IPS DF 6.9 (cell line): Measurements from ENCODE around the gene STIMATE.

Source experiments
- DNase-seq: peaks from one replicate; pipeline ENCODE4 v3.0.0-alpha.2; 2013; ENCODE audit warnings: low read depth, low spot score
- H3K27ac ChIP-seq: one replicate; pipeline ENCODE4 v1.5.1; 2013; ENCODE audit warnings: low read length, control low read depth
- H3K27me3 ChIP-seq: 2 replicates; pipeline ENCODE4 v1.6.1; 2013; ENCODE audit warnings: mild to moderate bottlenecking, low read length; ENCODE audit not compliant: control insufficient read depth, insufficient read depth
- H3K36me3 ChIP-seq: 2 replicates; pipeline ENCODE4 v1.6.1; 2013; ENCODE audit warnings: low read length; ENCODE audit not compliant: control insufficient read depth, insufficient read depth
- H3K4me1 ChIP-seq: 2 replicates; pipeline ENCODE4 v1.6.1; 2013; ENCODE audit warnings: low read length; ENCODE audit not compliant: control insufficient read depth, insufficient read depth
- H3K4me3 ChIP-seq: 2 replicates; pipeline ENCODE4 v1.5.1; 2013; ENCODE audit warnings: mild to moderate bottlenecking, low read length
- H3K9me3 ChIP-seq: 2 replicates; pipeline ENCODE4 v1.6.1; 2013; ENCODE audit warnings: low read length, inconsistent platforms; ENCODE audit not compliant: control insufficient read depth, insufficient read depth
- WGBS: extraction: QIAGEN DNeasy Blood & Tissue Kit; methylation state at CpG from one replicate; pipeline ENCODE4 v1.1.7; 2013; ENCODE audit warnings: mixed read lengths, missing lambda C conversion rate; ENCODE audit not compliant: insufficient read length, insufficient coverage; 5-methylcytosine and 5-hydroxymethylcytosine counted together

STIMATE gene

GRCh38 chr3:52849656-52850055 is 47.7 kb downstream of the STIMATE start:
- Histone ChIP-seq H3K36me3 (peaks cover 6% of the 10 kb centered on the region; the same call in 1 of the 2 replicates), H3K9me3 (no peaks in the 10 kb centered on the region), H3K27me3 (no peaks in the 10 kb centered on the region), H3K4me3 (no peak overlapping the region), H3K27ac (no peak overlapping the region), H3K4me1 (no peaks in the 10 kb centered on the region)
- WGBS = no CpG with 5 or more reads among the region's 15 CpGs
- DNase-seq = no peak

GRCh38 chr3:52848617-52849016 is 48.7 kb downstream of the STIMATE start:
- H3K36me3 ChIP-seq = peaks cover 6% of the 10 kb centered on the region; the same call in 1 of the 2 replicates
- H3K9me3 ChIP-seq = no peaks in the 10 kb centered on the region
- H3K27ac ChIP-seq = no peak overlapping the region
- no peak overlapping the region for H3K4me3 ChIP-seq
- H3K27me3 ChIP-seq = no peaks in the 10 kb centered on the region
- H3K4me1 ChIP-seq = no peaks in the 10 kb centered on the region
- WGBS = no CpG with 5 or more reads among the region's 7 CpGs
- no peak for DNase-seq

GRCh38 chr3:52847726-52848125 is 49.6 kb downstream of the STIMATE start:
- H3K4me3 ChIP-seq = no peak overlapping the region
- H3K36me3 ChIP-seq = peaks cover 6% of the 10 kb centered on the region; the same call in 1 of the 2 replicates
- DNase-seq = no peak
- H3K27me3 ChIP-seq = no peaks in the 10 kb centered on the region
- no peaks in the 10 kb centered on the region for H3K4me1 ChIP-seq
- WGBS = no CpG with 5 or more reads among the region's 7 CpGs
- no peak overlapping the region for H3K27ac ChIP-seq
- H3K9me3 ChIP-seq = no peaks in the 10 kb centered on the region

GRCh38 chr3:52847241-52847640 is 50.1 kb downstream of the STIMATE start:
- H3K4me3 ChIP-seq = no peak overlapping the region
- no peaks in the 10 kb centered on the region for H3K4me1 ChIP-seq
- peaks cover 3% of the 10 kb centered on the region; the same call in 1 of the 2 replicates for H3K36me3 ChIP-seq
- no peak overlapping the region for H3K27ac ChIP-seq
- no peaks in the 10 kb centered on the region for H3K27me3 ChIP-seq
- no CpG with 5 or more reads among the region's 6 CpGs for WGBS
- H3K9me3 ChIP-seq = no peaks in the 10 kb centered on the region
- no peak for DNase-seq

DNA sequence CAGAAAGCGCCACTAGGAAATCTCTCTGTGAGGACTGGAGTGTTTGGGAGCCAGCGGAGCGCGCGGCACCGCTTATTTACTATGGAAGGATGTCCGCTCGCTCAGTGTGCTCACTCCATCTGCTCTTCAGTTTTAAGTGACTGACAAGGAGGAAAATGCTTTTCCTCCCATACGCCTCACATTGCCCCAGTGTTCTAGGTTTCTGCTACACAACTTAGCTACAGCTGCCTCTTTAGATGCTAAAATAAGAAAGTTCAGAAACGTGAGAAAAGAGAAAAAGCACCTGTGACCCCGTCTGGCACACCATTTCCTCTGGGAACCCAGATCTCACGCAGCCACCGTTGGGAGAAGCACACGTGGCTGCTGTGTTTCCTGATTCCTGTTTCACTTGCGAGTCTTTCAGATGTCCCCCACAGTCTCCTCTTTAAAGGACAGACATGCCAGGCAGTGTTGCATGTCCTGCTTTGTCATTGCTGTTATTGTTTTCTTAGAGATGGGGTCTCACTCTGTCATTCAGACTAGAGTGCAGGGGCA is 50.8 kb downstream of the STIMATE start:
- no peak overlapping the region for H3K27ac ChIP-seq

DNA sequence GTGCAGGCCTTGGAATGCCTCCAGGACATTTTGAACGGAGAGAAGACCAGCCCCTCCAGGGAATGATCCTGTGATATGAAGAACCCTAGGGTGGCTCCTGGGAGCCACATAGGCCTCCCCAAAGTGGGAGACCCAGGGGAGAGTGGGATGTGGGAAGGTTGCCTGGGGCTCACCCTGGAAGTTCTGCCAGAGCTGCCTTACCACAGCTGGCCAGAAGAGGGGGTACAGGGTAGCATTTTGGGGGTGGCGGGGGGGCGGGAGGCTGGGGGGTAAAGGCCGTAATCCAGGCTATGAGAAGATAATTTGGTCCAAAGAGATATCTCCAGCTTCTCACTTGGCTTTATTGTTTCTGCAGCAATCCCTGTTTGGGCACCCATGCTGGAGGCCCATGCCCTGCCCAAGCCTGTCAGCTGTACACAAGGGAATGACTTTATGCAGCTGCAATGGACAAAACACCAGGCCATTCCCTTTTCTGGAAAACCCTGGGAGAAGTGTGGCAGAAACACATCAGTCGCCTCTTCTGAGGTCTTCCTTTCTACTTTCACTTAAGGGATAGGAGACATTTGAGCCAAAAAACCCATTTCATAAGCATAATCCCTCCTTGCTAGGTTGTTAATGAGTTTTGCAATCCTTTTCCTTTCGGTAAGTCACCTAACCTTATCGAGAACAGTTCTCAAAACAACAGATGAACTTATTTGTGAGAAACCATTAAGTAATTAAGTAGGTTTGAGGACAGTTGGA is 51.5 kb downstream of the STIMATE start:
- H3K36me3 ChIP-seq = peaks cover 3% of the 10 kb centered on the region; the same call in 1 of the 2 replicates
- no CpG with 5 or more reads among the region's 7 CpGs for WGBS

More for the DNA sequence above, 50.8 kb downstream of the STIMATE start:
- H3K4me3 ChIP-seq = no peak overlapping the region
- no peak for DNase-seq
- no peaks in the 10 kb centered on the region for H3K9me3 ChIP-seq
- WGBS = no CpG with 5 or more reads among the region's 15 CpGs
- H3K4me1 ChIP-seq = no peaks in the 10 kb centered on the region
- peaks cover 3% of the 10 kb centered on the region; the same call in 1 of the 2 replicates for H3K36me3 ChIP-seq
- no peaks in the 10 kb centered on the region for H3K27me3 ChIP-seq

GRCh38 chr3:52845157-52845556 is 52.2 kb downstream of the STIMATE start:
- no CpG with 5 or more reads among the region's 6 CpGs for WGBS
- Histone ChIP-seq H3K4me3 (no peak overlapping the region), H3K27me3 (no peaks in the 10 kb centered on the region), H3K9me3 (no peaks in the 10 kb centered on the region), H3K36me3 (peaks cover 3% of the 10 kb centered on the region; the same call in 1 of the 2 replicates), H3K27ac (no peak overlapping the region), H3K4me1 (no peaks in the 10 kb centered on the region)
- no peak for DNase-seq

More for the DNA sequence above, 51.5 kb downstream of the STIMATE start:
- Histone ChIP-seq H3K27me3 (no peaks in the 10 kb centered on the region), H3K4me3 (no peak overlapping the region), H3K27ac (no peak overlapping the region), H3K4me1 (no peaks in the 10 kb centered on the region), H3K9me3 (no peaks in the 10 kb centered on the region)
- no peak for DNase-seq

GRCh38 chr3:52844290-52844975 is 52.9 kb downstream of the STIMATE start:
- no peaks in the 10 kb centered on the region; the same call in 1 of the 2 replicates for H3K36me3 ChIP-seq
- no peak overlapping the region for H3K4me3 ChIP-seq
- no CpG with 5 or more reads among the region's 18 CpGs for WGBS
- DNase-seq = no peak
- no peaks in the 10 kb centered on the region for H3K9me3 ChIP-seq
- no peaks in the 10 kb centered on the region for H3K27me3 ChIP-seq
- no peaks in the 10 kb centered on the region for H3K4me1 ChIP-seq
- no peak overlapping the region for H3K27ac ChIP-seq

DNA sequence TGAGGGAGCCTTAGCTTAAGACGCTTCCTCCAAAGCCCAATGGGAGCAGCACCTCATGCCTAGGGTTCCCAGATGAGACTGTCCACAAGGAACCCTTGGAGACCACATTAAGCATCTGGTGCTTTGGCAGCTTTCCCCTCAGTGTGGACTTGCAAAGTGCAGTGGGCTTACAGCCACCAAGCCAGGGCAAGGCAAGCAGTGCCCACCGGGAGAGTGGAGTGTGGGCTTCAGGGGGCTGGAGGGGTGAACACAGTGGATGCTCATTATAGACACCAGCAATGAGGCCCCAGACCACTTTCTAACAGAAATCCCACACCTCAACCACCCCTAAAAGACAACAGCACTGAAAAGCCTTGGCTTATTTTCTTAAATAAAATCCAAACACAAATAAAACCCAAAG is 53.5 kb downstream of the STIMATE start:
- H3K9me3 ChIP-seq = no peaks in the 10 kb centered on the region
- no peak for DNase-seq
- H3K4me1 ChIP-seq = no peaks in the 10 kb centered on the region
- no peak overlapping the region for H3K4me3 ChIP-seq
- no CpG with 5 or more reads among the region's 2 CpGs for WGBS
- H3K27ac ChIP-seq = no peak overlapping the region
- no peaks in the 10 kb centered on the region; the same call in 1 of the 2 replicates for H3K36me3 ChIP-seq
- H3K27me3 ChIP-seq = no peaks in the 10 kb centered on the region

DNA sequence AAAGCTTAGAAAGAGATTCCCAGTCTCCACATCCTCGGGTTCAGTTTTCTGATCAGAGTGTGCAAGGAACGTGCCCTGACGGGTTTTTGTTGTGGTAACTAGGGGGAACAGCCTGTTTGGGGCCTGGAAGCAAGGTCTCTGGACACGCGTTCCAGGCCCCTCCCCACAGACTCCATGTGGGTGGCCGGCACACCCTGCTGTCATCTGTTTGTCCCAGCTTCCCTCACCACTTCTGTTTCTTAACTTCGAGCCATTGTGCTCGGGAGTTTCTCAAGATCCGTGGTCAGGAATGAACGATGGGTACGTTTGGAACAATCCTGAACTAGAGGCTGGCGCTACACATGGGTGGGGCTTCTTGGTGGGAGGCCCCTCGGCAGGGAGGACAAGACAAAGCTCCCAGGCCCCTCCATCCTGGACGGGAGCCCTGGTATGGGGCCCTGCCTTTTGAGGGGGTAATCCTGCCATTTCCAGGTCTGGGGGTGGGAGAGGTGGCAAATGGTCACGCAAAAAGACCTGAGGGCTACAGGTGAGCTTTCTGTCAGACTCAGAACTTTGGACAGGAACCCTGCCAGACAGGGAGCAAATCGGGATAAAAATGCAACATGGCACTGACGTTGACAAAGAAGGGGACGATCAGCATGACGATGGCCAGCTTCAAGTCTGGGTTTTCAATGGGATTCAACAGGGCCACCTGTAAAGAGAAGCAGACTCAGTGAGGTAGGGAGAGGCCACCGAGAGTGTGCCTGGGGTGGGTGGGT is 54.1 kb downstream of the STIMATE start:
- H3K4me1 ChIP-seq = no peaks in the 10 kb centered on the region
- WGBS = no CpG with 5 or more reads among the region's 20 CpGs
- H3K27ac ChIP-seq = no peak overlapping the region
- no peaks in the 10 kb centered on the region for H3K9me3 ChIP-seq
- no peaks in the 10 kb centered on the region; the same call in 1 of the 2 replicates for H3K36me3 ChIP-seq
- no peaks in the 10 kb centered on the region for H3K27me3 ChIP-seq
- DNase-seq = no peak
- no peak overlapping the region for H3K4me3 ChIP-seq
